ENCODE measurements around the gene DVL3.
A peak's percentile ranks its signal among the peaks of the same experiment; 100 is the strongest.

Gene DVL3

DNA sequence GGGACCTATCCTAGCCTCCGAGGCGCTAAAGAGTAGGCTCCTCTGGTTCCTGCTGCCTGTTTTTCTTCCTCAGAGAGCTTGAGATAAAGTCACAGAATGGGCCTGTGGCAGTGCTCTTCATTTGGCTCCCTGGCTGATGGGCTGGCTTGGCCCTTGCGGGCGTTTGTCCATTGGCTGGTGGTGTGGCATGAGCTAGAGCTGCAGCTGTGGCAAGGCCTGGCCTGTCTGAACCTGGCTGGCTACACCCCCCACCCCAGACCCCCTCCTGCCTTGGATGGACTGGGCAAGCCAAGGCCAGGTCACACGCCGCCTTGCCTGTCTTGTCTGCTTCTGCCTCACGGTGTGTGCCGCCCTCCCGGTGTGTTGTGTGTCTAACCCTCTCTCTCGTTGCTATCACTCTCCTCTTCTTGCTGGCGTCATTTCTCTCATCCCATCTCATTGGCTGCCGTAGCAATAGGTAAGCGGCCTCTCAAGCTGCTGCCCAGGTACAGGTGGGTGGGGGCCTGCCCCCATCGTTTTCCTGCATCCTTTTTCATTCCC lies 22.7 kb downstream of the DVL3 start:
- WGBS, result 93% methylated on average over 14 of the region's 14 CpGs
- H2BK120ac ChIP-seq (ENCODE audit: low read depth, low read length), result no peak overlapping the region
- no peak overlapping the region for H4K8ac ChIP-seq (ENCODE audit: low read length)
- no peak overlapping the region for H2BK5ac ChIP-seq (ENCODE audit: low read depth, low read length, poor library complexity, severe bottlenecking)
- H3K4me2 ChIP-seq (ENCODE audit: low read length, poor library complexity, severe bottlenecking), result peak overlapping the region; percentile 84
- no peak overlapping the region for H2AK5ac ChIP-seq (ENCODE audit: low read length, severe bottlenecking)
- peak overlapping the region in 1 of 2 experiments; percentile 55 for H2BK12ac ChIP-seq (ENCODE audit: low read length in 2 of 2)
- H3K79me1 ChIP-seq (replicated peaks; ENCODE audit: low read length, poor library complexity, severe bottlenecking), result peaks cover 20% of the 10 kb centered on the region
- H3K36me3 ChIP-seq (ENCODE audit: control insufficient read depth in 1 of 2, insufficient read depth in 2 of 2, low read depth in 1 of 2, low read length in 2 of 2), result peaks cover 59 to 60% of the 10 kb centered on the region in 2 experiments
- H3K27me3 ChIP-seq (ENCODE audit: control insufficient read depth in 1 of 2, insufficient read depth in 1 of 2, low read length in 2 of 2), result no peaks in the 10 kb centered on the region
- H3K9ac ChIP-seq (ENCODE audit: low read length), result peak overlapping the region; percentile 98
- peak overlapping the region in 1 of 2 experiments; percentile 50 for H3K14ac ChIP-seq (ENCODE audit: low read length in 2 of 2)
- no peak overlapping the region for H2AFZ ChIP-seq (ENCODE audit: low read depth, low read length)
- H2BK15ac ChIP-seq (ENCODE audit: low read depth, poor library complexity, severe bottlenecking), result no peak overlapping the region
- H4K91ac ChIP-seq (ENCODE audit: low read length), result peak overlapping the region; percentile 14
- H3K4me1 ChIP-seq (ENCODE audit: control insufficient read depth, insufficient read depth, low read depth, low read length), result peaks cover 33% of the 10 kb centered on the region
- peak overlapping the region in 1 of 2 experiments; percentile 96 for H3K4me3 ChIP-seq (ENCODE audit: insufficient read depth in 1 of 2, low read depth in 1 of 2, low read length in 2 of 2)
- H3K9me3 ChIP-seq (ENCODE audit: control insufficient read depth, low read length), result no peaks in the 10 kb centered on the region
- peak overlapping the region; percentile 94 for H3K27ac ChIP-seq (ENCODE audit: low read length, poor library complexity, severe bottlenecking)
- no peak for DNase-seq
- peak overlapping the region in 1 of 2 experiments; percentile 16 for H3K23ac ChIP-seq (ENCODE audit: low read length in 2 of 2)
- H3K4ac ChIP-seq (ENCODE audit: low read depth in 1 of 2, low read length in 2 of 2), result peak overlapping the region in 1 of 2 experiments; percentile 40
- peak overlapping the region in 1 of 2 experiments; percentile 43 for H3K18ac ChIP-seq (ENCODE audit: low read depth in 1 of 2, low read length in 2 of 2)

- H3K4ac ChIP-seq (ENCODE audit: low read depth in 1 of 2, low read length in 2 of 2), result no peak overlapping the region
- no peaks in the 10 kb centered on the region for H3K27me3 ChIP-seq (ENCODE audit: control insufficient read depth in 1 of 2, insufficient read depth in 1 of 2, low read length in 2 of 2)
- H3K27ac ChIP-seq (ENCODE audit: low read length, poor library complexity, severe bottlenecking), result peak overlapping the region; percentile 94
- H3K9ac ChIP-seq (ENCODE audit: low read length), result peak overlapping the region; percentile 98
- H3K4me3 ChIP-seq (ENCODE audit: insufficient read depth in 1 of 2, low read depth in 1 of 2, low read length in 2 of 2), result peak overlapping the region in 1 of 2 experiments; percentile 96
- no peak overlapping the region for H2BK15ac ChIP-seq (ENCODE audit: low read depth, poor library complexity, severe bottlenecking)
- H3K23ac ChIP-seq (ENCODE audit: low read length in 2 of 2), result no peak overlapping the region
- H3K9me3 ChIP-seq (ENCODE audit: control insufficient read depth, low read length), result no peaks in the 10 kb centered on the region
- no peak for DNase-seq
- H3K14ac ChIP-seq (ENCODE audit: low read length in 2 of 2), result no peak overlapping the region
- H3K18ac ChIP-seq (ENCODE audit: low read depth in 1 of 2, low read length in 2 of 2), result no peak overlapping the region
- no peak overlapping the region for H2BK120ac ChIP-seq (ENCODE audit: low read depth, low read length)
- H2AFZ ChIP-seq (ENCODE audit: low read depth, low read length), result no peak overlapping the region
- H3K79me1 ChIP-seq (replicated peaks; ENCODE audit: low read length, poor library complexity, severe bottlenecking), result peaks cover 19% of the 10 kb centered on the region
- H3K36me3 ChIP-seq (ENCODE audit: control insufficient read depth in 1 of 2, insufficient read depth in 2 of 2, low read depth in 1 of 2, low read length in 2 of 2), result peaks cover 65 to 68% of the 10 kb centered on the region in 2 experiments
- H2AK5ac ChIP-seq (ENCODE audit: low read length, severe bottlenecking), result no peak overlapping the region
- H4K8ac ChIP-seq (ENCODE audit: low read length), result peak overlapping the region; percentile 61
- no peak overlapping the region for H2BK5ac ChIP-seq (ENCODE audit: low read depth, low read length, poor library complexity, severe bottlenecking)
- H4K91ac ChIP-seq (ENCODE audit: low read length), result no peak overlapping the region
- no peak overlapping the region for H3K4me2 ChIP-seq (ENCODE audit: low read length, poor library complexity, severe bottlenecking)
- WGBS, result 97% methylated on average over 13 of the region's 13 CpGs
- peaks cover 33% of the 10 kb centered on the region for H3K4me1 ChIP-seq (ENCODE audit: control insufficient read depth, insufficient read depth, low read depth, low read length)
- peak overlapping the region in 1 of 2 experiments; percentile 11 for H2BK12ac ChIP-seq (ENCODE audit: low read length in 2 of 2)
These were observed 23.5 kb downstream of the DVL3 start for GRCh38 chr3:184178521-184179138.

GRCh38 chr3:184180165-184180564 lies 25.0 kb downstream of the DVL3 start:
- Histone ChIP-seq H2BK15ac (ENCODE audit: low read depth, poor library complexity, severe bottlenecking) (no peak overlapping the region), H3K14ac (ENCODE audit: low read length in 2 of 2) (no peak overlapping the region), H3K4me1 (ENCODE audit: control insufficient read depth, insufficient read depth, low read depth, low read length) (peaks cover 33% of the 10 kb centered on the region), H2BK5ac (ENCODE audit: low read depth, low read length, poor library complexity, severe bottlenecking) (no peak overlapping the region), H3K36me3 (ENCODE audit: control insufficient read depth in 1 of 2, insufficient read depth in 2 of 2, low read depth in 1 of 2, low read length in 2 of 2) (peaks cover 76 to 82% of the 10 kb centered on the region in 2 experiments), H3K9ac (ENCODE audit: low read length) (peak overlapping the region; percentile 38), H3K9me3 (ENCODE audit: control insufficient read depth, low read length) (no peaks in the 10 kb centered on the region), H2BK12ac (ENCODE audit: low read length in 2 of 2) (no peak overlapping the region), H3K23ac (ENCODE audit: low read length in 2 of 2) (no peak overlapping the region), H2BK120ac (ENCODE audit: low read depth, low read length) (no peak overlapping the region), H2AK5ac (ENCODE audit: low read length, severe bottlenecking) (no peak overlapping the region), H2AFZ (ENCODE audit: low read depth, low read length) (no peak overlapping the region), H3K27me3 (ENCODE audit: control insufficient read depth in 1 of 2, insufficient read depth in 1 of 2, low read length in 2 of 2) (no peaks in the 10 kb centered on the region), H3K4me2 (ENCODE audit: low read length, poor library complexity, severe bottlenecking) (no peak overlapping the region), H3K4me3 (ENCODE audit: insufficient read depth in 1 of 2, low read depth in 1 of 2, low read length in 2 of 2) (peak overlapping the region in 1 of 2 experiments; percentile 38), H3K79me1 (replicated peaks; ENCODE audit: low read length, poor library complexity, severe bottlenecking) (peaks cover 20% of the 10 kb centered on the region), H4K91ac (ENCODE audit: low read length) (no peak overlapping the region), H3K18ac (ENCODE audit: low read depth in 1 of 2, low read length in 2 of 2) (no peak overlapping the region), H3K27ac (ENCODE audit: low read length, poor library complexity, severe bottlenecking) (peak overlapping the region; percentile 2), H3K4ac (ENCODE audit: low read depth in 1 of 2, low read length in 2 of 2) (no peak overlapping the region), H4K8ac (ENCODE audit: low read length) (no peak overlapping the region)
- 88% methylated on average over 6 of the region's 6 CpGs for WGBS
- DNase-seq, result peak; percentile 63

DNA sequence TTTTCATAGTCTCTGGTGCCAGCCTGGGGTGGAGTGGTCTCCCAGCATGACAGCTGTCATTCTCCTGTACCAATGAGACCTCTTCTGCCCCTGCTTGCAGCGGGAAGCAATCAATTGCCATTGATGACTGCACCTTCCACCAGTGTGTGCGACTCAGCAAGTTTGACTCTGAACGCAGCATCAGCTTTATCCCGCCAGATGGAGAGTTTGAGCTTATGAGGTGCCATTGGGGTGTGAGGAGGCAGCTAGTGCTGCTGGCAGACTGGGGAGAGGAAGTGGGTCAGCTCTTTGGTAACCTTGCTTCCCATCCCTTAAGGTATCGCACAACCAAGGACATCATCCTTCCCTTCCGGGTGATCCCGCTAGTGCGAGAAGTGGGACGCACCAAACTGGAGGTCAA lies 26.4 kb downstream of the DVL3 start:
- peaks cover 37% of the 10 kb centered on the region for H3K4me1 ChIP-seq (ENCODE audit: control insufficient read depth, insufficient read depth, low read depth, low read length)
- no peak overlapping the region for H2BK5ac ChIP-seq (ENCODE audit: low read depth, low read length, poor library complexity, severe bottlenecking)
- no peak overlapping the region for H3K18ac ChIP-seq (ENCODE audit: low read depth in 1 of 2, low read length in 2 of 2)
- no peak overlapping the region for H2BK15ac ChIP-seq (ENCODE audit: low read depth, poor library complexity, severe bottlenecking)
- no peak overlapping the region for H2BK120ac ChIP-seq (ENCODE audit: low read depth, low read length)
- H3K9ac ChIP-seq (ENCODE audit: low read length), result no peak overlapping the region
- H3K27ac ChIP-seq (ENCODE audit: low read length, poor library complexity, severe bottlenecking), result no peak overlapping the region
- H3K9me3 ChIP-seq (ENCODE audit: control insufficient read depth, low read length), result no peaks in the 10 kb centered on the region
- H3K27me3 ChIP-seq (ENCODE audit: control insufficient read depth in 1 of 2, insufficient read depth in 1 of 2, low read length in 2 of 2), result no peaks in the 10 kb centered on the region
- no peak overlapping the region for H3K14ac ChIP-seq (ENCODE audit: low read length in 2 of 2)
- H4K8ac ChIP-seq (ENCODE audit: low read length), result no peak overlapping the region
- H3K79me1 ChIP-seq (replicated peaks; ENCODE audit: low read length, poor library complexity, severe bottlenecking), result peaks cover 20% of the 10 kb centered on the region
- H2AFZ ChIP-seq (ENCODE audit: low read depth, low read length), result no peak overlapping the region
- H3K36me3 ChIP-seq (ENCODE audit: control insufficient read depth in 1 of 2, insufficient read depth in 2 of 2, low read depth in 1 of 2, low read length in 2 of 2), result peaks cover 76 to 83% of the 10 kb centered on the region in 2 experiments
- no peak overlapping the region for H3K4ac ChIP-seq (ENCODE audit: low read depth in 1 of 2, low read length in 2 of 2)
- no peak overlapping the region for H3K23ac ChIP-seq (ENCODE audit: low read length in 2 of 2)
- H4K91ac ChIP-seq (ENCODE audit: low read length), result no peak overlapping the region
- no peak overlapping the region for H2BK12ac ChIP-seq (ENCODE audit: low read length in 2 of 2)
- DNase-seq, result no peak
- H3K4me2 ChIP-seq (ENCODE audit: low read length, poor library complexity, severe bottlenecking), result no peak overlapping the region
- WGBS, result 98% methylated on average over 9 of the region's 9 CpGs
- H3K4me3 ChIP-seq (ENCODE audit: insufficient read depth in 1 of 2, low read depth in 1 of 2, low read length in 2 of 2), result no peak overlapping the region
- no peak overlapping the region for H2AK5ac ChIP-seq (ENCODE audit: low read length, severe bottlenecking)

All from mesenchymal stem cell (in vitro differentiated cells and primary cell).